Myometrial cell (primary cell): Measurements from ENCODE around the gene LAMP2. TPM values are rescaled to one million over a fixed set of nuclear protein-coding genes. Genes with fewer than 3 reads are reported as not detected.

ENCODE experiments used
- total RNA-seq: library from RNA; depleted of rRNA; stranded (reverse); fragments of >200 nt; gene quantifications from 2 replicates; pipeline ENCODE4 v1.2.3, GENCODE V29; 2015

LAMP2 gene
- total RNA-seq: 170 and 174 TPM in 2 replicates

DNA sequence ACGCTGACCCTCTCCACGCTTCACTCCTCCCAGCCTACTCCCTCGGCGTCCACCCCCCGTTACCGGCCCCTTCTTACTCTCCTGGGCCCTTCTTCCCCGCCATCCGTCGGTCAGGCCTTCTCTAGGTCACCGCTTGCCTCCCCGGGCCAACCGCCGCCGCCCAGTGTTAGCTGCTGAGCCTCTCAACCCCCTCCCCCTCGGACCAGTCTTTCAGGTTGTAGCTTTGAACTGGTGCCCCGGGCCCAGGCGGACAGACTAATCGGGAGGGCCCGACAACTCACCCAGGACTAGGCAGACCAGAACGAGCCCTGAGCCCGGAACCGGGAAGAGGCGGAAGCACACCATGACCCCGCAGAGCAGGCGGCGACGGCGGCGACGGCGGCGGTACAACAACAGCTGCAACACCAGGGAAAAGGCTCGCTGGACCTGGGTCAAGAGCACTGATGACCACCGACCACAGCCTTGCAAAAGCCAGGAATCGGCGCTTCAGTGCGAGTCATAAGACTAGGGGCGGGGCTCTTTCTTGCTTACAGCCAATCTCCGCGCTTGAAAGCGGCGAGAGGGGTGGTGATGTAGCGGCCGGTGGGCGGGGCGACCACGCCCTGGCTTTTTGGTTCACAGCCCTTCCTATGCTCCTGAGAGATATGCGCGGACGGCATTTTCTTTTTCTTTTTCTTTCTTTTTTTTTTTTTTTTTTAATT, at the start of gene LAMP2:
Gene LAMP2, minus strand, starts transcription at position 472 of the 701 bp plus-strand sequence. Its CDS starts 127 bp downstream, at position 345.

Other genes starting within 250 kb of the LAMP2 start
- gene ZBTB33, start 218.5 kb downstream of the LAMP2 start, total RNA-seq: 8.6 and 8.9 TPM in 2 replicates
- not detected in 2 replicates for gene TMEM255A, start 157.8 kb downstream of the LAMP2 start, total RNA-seq
- gene ATP1B4, start 107.2 kb downstream of the LAMP2 start, total RNA-seq: not detected in 2 replicates
- gene CUL4B, start 91.7 kb upstream of the LAMP2 start, total RNA-seq: 76.4 and 80.4 TPM in 2 replicates
- gene MCTS1, start 134.8 kb upstream of the LAMP2 start, total RNA-seq: 60.3 and 67.9 TPM in 2 replicates
- 33.7 and 36.5 TPM in 2 replicates for gene C1GALT1C1, start 160.8 kb upstream of the LAMP2 start, total RNA-seq